GM10847 (cell line): ENCODE data around the gene MAP3K19.

ENCODE experiments used
- POLR2A ChIP-seq: IDR thresholded peaks from 2 replicates; pipeline ENCODE4 v1.6.1; 2011; ENCODE audit not compliant: insufficient read length; ENCODE audit errors: extremely low read depth

The MAP3K19 gene

GRCh38 chr2:135011633-135012032 is 35.6 kb downstream of the MAP3K19 start:
- TF ChIP-seq POLR2A: no peak

- no peak for TF ChIP-seq POLR2A
These were observed 36.9 kb downstream of the MAP3K19 start for GRCh38 chr2:135010200-135010942.

- TF ChIP-seq POLR2A: no peak
These were observed 37.9 kb downstream of the MAP3K19 start for GRCh38 chr2:135009339-135009738.

- TF ChIP-seq POLR2A: no peak
These were observed 41.5 kb downstream of the MAP3K19 start for GRCh38 chr2:135005753-135006152.

- TF ChIP-seq POLR2A: no peak
These were observed 43.1 kb downstream of the MAP3K19 start for GRCh38 chr2:135004005-135004746.

- TF ChIP-seq POLR2A: no peak
These were observed 44.4 kb downstream of the MAP3K19 start for GRCh38 chr2:135002836-135003235.

GRCh38 chr2:134999521-134999920 is 47.7 kb downstream of the MAP3K19 start:
- TF ChIP-seq POLR2A: no peak

- TF ChIP-seq POLR2A: no peak
These were observed 58.1 kb downstream of the MAP3K19 start for GRCh38 chr2:134988994-134989605.

GRCh38 chr2:134985061-134985460 is 62.2 kb downstream of the MAP3K19 start:
- TF ChIP-seq POLR2A: no peak

GRCh38 chr2:134982603-134983002 is 64.6 kb downstream of the MAP3K19 start:
- no peak for TF ChIP-seq POLR2A

- no peak for TF ChIP-seq POLR2A
These were observed 66.6 kb downstream of the MAP3K19 start for GRCh38 chr2:134980639-134981038.

GRCh38 chr2:134979221-134979620 is 68.0 kb downstream of the MAP3K19 start:
- no peak for TF ChIP-seq POLR2A

GRCh38 chr2:134976074-134976702 is 71.1 kb downstream of the MAP3K19 start:
- no peak for TF ChIP-seq POLR2A

- TF ChIP-seq POLR2A: no peak
These were observed 71.8 kb downstream of the MAP3K19 start for GRCh38 chr2:134975281-134976009.
